ENCODE results near the gene BACE2. TPM values are rescaled to one million over a fixed set of nuclear protein-coding genes. Genes with fewer than 3 reads are reported as not detected.

BACE2 gene
- total RNA-seq, 1 donor from 2014 or later = 20.8 TPM

DNA sequence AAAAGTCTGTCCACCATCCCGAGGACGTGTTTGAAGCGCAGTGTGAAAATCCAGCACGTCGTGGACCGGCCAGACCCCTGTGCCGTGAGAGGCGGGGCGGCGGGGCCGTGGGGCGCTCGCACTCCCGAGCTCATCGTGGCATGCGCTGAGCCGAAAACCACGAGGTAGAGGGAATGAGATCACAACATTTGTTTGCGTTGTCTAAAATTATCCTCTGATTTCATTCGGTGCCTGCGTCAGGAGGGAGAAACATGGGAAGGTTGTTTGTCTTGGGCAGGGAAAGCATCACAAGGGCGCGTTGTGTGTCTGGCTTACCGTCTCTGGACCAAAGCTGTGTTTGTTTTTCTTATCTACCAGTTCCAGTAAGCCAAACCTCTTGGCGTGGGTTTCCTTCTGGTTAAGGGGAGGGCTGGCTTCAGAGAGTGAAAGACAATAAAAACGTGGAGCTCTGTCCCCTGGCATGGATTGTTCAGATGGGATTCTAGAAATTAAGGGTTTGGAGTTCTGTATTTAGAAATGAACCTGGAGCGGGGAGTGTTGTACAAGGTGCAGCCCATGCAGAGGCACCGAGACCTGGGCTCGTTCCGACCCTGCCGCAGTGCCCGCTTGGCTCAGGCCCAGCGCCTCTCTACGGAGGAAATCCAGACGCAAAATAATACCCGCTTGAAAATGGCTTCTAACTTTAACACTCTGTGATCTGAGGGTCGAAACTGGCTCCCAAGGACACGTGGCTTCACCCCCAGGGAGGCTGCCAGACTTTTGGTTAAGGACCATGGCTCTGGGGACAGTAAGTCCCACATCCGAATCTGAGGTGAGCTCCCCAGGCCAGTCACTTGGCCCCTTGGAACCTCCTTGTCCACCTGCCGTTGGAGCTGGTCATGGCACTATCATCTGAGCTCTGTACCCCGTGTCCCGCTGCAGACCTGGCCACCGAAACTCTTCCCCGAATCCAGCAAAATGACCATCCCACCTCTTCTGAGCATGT lies 79.9 kb downstream of the BACE2 start:
- TF ChIP-seq, protein P1, sequence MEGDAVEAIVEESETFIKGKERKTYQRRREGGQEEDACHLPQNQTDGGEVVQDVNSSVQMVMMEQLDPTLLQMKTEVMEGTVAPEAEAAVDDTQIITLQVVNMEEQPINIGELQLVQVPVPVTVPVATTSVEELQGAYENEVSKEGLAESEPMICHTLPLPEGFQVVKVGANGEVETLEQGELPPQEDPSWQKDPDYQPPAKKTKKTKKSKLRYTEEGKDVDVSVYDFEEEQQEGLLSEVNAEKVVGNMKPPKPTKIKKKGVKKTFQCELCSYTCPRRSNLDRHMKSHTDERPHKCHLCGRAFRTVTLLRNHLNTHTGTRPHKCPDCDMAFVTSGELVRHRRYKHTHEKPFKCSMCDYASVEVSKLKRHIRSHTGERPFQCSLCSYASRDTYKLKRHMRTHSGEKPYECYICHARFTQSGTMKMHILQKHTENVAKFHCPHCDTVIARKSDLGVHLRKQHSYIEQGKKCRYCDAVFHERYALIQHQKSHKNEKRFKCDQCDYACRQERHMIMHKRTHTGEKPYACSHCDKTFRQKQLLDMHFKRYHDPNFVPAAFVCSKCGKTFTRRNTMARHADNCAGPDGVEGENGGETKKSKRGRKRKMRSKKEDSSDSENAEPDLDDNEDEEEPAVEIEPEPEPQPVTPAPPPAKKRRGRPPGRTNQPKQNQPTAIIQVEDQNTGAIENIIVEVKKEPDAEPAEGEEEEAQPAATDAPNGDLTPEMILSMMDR (IDR thresholded peaks at IDR 0.05) = no peak
- no peaks in the 10 kb centered on the region for H3K27me3 ChIP-seq (ENCODE audit: low read depth)
- peak; percentile 37 to 94 for ATAC-seq
- no peak overlapping the region for H3K27ac ChIP-seq
- no peaks in the 10 kb centered on the region for H3K4me1 ChIP-seq
- no peak for DNase-seq
- no peak overlapping the region for H3K4me3 ChIP-seq
- intact Hi-C loops (cut with DNase I) = no loop called here
- H3K9me3 ChIP-seq = no peaks in the 10 kb centered on the region
- H3K36me3 ChIP-seq = peaks cover 20% of the 10 kb centered on the region

DNA sequence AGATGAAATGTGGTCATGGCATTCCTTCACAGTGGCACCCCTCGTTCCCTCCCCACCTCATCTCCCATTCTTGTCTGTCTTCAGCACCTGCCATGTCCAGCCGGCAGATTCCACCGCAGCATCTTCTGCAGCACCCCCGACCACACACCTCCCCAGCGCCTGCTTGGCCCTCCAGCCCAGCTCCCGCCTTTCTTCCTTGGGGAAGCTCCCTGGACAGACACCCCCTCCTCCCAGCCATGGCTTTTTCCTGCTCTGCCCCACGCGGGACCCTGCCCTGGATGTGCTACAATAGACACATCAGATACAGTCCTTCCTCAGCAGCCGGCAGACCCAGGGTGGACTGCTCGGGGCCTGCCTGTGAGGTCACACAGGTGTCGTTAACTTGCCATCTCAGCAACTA lies 81.5 kb downstream of the BACE2 start:
- H3K27me3 ChIP-seq (ENCODE audit: low read depth) = no peaks in the 10 kb centered on the region
- TF ChIP-seq, protein P1 (IDR thresholded peaks at IDR 0.05) = no peak
- no peak for DNase-seq
- intact Hi-C loops (cut with DNase I) = no loop called here
- ATAC-seq = no peak
- H3K4me1 ChIP-seq = no peaks in the 10 kb centered on the region
- H3K36me3 ChIP-seq = peaks cover 22% of the 10 kb centered on the region
- peaks cover 9% of the 10 kb centered on the region for H3K9me3 ChIP-seq
- H3K4me3 ChIP-seq = no peak overlapping the region
- H3K27ac ChIP-seq = no peak overlapping the region

DNA sequence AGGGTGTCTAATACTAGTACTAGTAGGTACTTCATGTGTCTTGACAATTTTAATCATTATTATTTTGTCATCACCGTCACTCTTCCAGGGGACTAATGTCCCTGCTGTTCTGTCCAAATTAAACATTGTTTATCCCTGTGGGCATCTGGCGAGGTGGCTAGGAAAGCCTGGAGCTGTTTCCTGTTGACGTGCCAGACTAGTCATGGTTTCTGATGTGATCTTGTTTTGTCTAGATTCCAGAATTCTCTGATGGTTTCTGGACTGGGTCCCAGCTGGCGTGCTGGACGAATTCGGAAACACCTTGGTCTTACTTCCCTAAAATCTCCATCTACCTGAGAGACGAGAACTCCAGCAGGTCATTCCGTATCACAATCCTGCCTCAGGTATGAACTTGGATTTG lies 82.6 kb downstream of the BACE2 start:
- no peak for DNase-seq
- H3K4me3 ChIP-seq = no peak overlapping the region
- no peaks in the 10 kb centered on the region for H3K4me1 ChIP-seq
- H3K27ac ChIP-seq = no peak overlapping the region
- TF ChIP-seq, protein P1 (IDR thresholded peaks at IDR 0.05) = no peak
- no peak for ATAC-seq
- no peaks in the 10 kb centered on the region for H3K27me3 ChIP-seq (ENCODE audit: low read depth)
- H3K9me3 ChIP-seq = peaks cover 9% of the 10 kb centered on the region
- intact Hi-C loops (cut with DNase I) = no loop called here
- peaks cover 22% of the 10 kb centered on the region for H3K36me3 ChIP-seq

- H3K9me3 ChIP-seq = peaks cover 9% of the 10 kb centered on the region
- TF ChIP-seq, protein P1 (IDR thresholded peaks at IDR 0.05) = no peak
- H3K4me1 ChIP-seq = no peaks in the 10 kb centered on the region
- H3K27ac ChIP-seq = no peak overlapping the region
- intact Hi-C loops (cut with DNase I) = no loop called here
- no peak overlapping the region for H3K4me3 ChIP-seq
- no peak for ATAC-seq
- peaks cover 27% of the 10 kb centered on the region for H3K36me3 ChIP-seq
- no peaks in the 10 kb centered on the region for H3K27me3 ChIP-seq (ENCODE audit: low read depth)
- DNase-seq = no peak
Observed at GRCh38 chr21:41251961-41252642, 84.1 kb downstream of the BACE2 start.

DNA sequence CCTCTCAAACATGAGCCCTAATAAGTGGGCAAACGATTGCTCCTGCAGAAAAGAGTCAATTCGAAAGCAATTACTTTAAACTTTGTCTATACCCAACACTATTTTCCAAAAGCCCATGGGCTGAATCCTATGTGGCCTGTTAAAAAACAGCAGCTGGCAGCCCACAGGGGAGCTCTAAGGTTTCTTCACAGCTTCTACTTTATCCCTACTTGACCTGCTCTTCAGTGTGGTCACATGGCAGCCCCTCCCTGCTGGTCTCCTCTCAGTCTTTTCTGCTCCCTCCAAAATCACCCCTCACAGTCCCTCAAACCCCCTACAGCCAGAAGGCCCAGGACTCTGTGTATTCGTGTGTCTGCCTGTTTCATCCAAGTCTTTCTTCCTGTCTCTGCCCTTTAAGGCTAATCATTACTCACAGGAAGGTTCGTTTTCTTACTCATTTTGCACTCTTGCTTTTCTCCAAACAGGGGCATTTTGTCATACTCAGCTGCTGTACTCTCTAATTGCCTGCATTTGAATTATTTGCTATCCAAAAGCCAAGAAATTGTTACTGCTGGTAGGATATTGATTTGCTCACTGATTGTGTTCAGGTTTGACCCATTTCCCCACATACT lies 86.2 kb downstream of the BACE2 start:
- intact Hi-C loops (cut with DNase I) = no loop called here
- Histone ChIP-seq H3K9me3 (peaks cover 9% of the 10 kb centered on the region), H3K4me1 (no peaks in the 10 kb centered on the region), H3K27ac (no peak overlapping the region), H3K36me3 (peaks cover 32% of the 10 kb centered on the region), H3K4me3 (no peak overlapping the region), H3K27me3 (ENCODE audit: low read depth) (no peaks in the 10 kb centered on the region)
- TF ChIP-seq, protein P1 (IDR thresholded peaks at IDR 0.05) = no peak
- no peak for ATAC-seq
- DNase-seq = no peak
